ENCODE results near the gene DOK7. TPM values are rescaled to one million over a fixed set of nuclear protein-coding genes. Genes with fewer than 3 reads are reported as not detected.

Gene DOK7
- total RNA-seq, 1 experiment from 2014 or later: 5.3 TPM

- H3K9me3 Mint-ChIP-seq (ENCODE audit: unreplicated experiment): no peaks in the 10 kb centered on the region
- TF ChIP-seq, protein P1, sequence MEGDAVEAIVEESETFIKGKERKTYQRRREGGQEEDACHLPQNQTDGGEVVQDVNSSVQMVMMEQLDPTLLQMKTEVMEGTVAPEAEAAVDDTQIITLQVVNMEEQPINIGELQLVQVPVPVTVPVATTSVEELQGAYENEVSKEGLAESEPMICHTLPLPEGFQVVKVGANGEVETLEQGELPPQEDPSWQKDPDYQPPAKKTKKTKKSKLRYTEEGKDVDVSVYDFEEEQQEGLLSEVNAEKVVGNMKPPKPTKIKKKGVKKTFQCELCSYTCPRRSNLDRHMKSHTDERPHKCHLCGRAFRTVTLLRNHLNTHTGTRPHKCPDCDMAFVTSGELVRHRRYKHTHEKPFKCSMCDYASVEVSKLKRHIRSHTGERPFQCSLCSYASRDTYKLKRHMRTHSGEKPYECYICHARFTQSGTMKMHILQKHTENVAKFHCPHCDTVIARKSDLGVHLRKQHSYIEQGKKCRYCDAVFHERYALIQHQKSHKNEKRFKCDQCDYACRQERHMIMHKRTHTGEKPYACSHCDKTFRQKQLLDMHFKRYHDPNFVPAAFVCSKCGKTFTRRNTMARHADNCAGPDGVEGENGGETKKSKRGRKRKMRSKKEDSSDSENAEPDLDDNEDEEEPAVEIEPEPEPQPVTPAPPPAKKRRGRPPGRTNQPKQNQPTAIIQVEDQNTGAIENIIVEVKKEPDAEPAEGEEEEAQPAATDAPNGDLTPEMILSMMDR (IDR thresholded peaks at IDR 0.05; ENCODE audit: unreplicated experiment): no peak
- intact Hi-C loops (cut with micrococcal nuclease): no loop called here
Observed at GRCh38 chr4:3502941-3503936, 40.1 kb downstream of the DOK7 start.

DNA sequence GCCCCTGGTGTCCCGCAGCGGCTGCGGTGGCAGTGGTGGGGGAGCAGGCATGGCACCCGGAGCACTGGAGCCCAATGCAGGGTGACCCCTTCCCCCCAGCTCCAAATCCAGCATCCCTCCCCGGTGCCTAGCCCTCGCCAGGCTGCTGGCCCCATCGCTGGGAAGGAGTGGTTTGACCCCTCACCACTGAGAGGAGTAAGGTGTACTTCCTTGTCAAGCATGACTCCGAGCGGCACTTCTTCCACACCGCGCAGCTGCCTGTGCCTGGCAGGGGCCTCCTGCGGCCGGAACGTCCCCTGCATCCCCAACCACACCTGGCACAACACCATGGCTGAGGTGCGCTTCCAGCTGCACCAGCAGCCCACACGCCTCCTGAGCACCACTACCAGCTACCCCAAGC, 42.1 kb downstream of the DOK7 start:
- POLR2A ChIA-PET: interaction anchor here (1.5 kb wide), 1 partner anchor 9 kb away, joined by 4 read pairs; no protein-coding TSS in a partner anchor
- intact Hi-C loops (cut with micrococcal nuclease): no loop called here
- DNase-seq (ENCODE audit: unreplicated experiment): no peak
- Mint-ChIP-seq H3K27ac (ENCODE audit: low read depth, unreplicated experiment) (no peak overlapping the region), H3K27me3 (ENCODE audit: insufficient read depth, unreplicated experiment) (no peaks in the 10 kb centered on the region), H3K9me3 (ENCODE audit: unreplicated experiment) (no peaks in the 10 kb centered on the region), H3K4me3 (ENCODE audit: unreplicated experiment) (no peak overlapping the region), H3K4me1 (ENCODE audit: insufficient read depth, unreplicated experiment) (no peaks in the 10 kb centered on the region), H3K36me3 (ENCODE audit: insufficient read depth, unreplicated experiment) (peaks cover 67% of the 10 kb centered on the region)
- no TSS peak for BruUV-seq (replicated peaks)
- TF ChIP-seq, protein P1 (IDR thresholded peaks at IDR 0.05; ENCODE audit: unreplicated experiment): no peak
- CTCF ChIA-PET: interaction anchor here (0.6 to 3.4 kb wide), 4 partner anchors 9 to 75 kb away, joined by 3 to 15 read pairs (median 6); no protein-coding TSS in a partner anchor

More at GRCh38 chr4:3502941-3503936, 40.1 kb downstream of the DOK7 start:
- H3K27me3 Mint-ChIP-seq (ENCODE audit: insufficient read depth, unreplicated experiment): no peaks in the 10 kb centered on the region
- no peak overlapping the region for H3K27ac Mint-ChIP-seq (ENCODE audit: low read depth, unreplicated experiment)
- H3K4me1 Mint-ChIP-seq (ENCODE audit: insufficient read depth, unreplicated experiment): no peaks in the 10 kb centered on the region
- no peak overlapping the region for H3K4me3 Mint-ChIP-seq (ENCODE audit: unreplicated experiment)
- no peak for DNase-seq (ENCODE audit: unreplicated experiment)
- BruUV-seq (replicated peaks): no TSS peak
- POLR2A ChIA-PET: interaction anchor here (1.5 kb wide), 1 partner anchor 11 kb away, joined by 4 read pairs; no protein-coding TSS in a partner anchor
- peaks cover 58% of the 10 kb centered on the region for H3K36me3 Mint-ChIP-seq (ENCODE audit: insufficient read depth, unreplicated experiment)
- CTCF ChIA-PET: interaction anchor here (0.6 to 3.4 kb wide), 3 partner anchors 11 to 60 kb away, joined by 3 to 15 read pairs (median 9); no protein-coding TSS in a partner anchor

DNA sequence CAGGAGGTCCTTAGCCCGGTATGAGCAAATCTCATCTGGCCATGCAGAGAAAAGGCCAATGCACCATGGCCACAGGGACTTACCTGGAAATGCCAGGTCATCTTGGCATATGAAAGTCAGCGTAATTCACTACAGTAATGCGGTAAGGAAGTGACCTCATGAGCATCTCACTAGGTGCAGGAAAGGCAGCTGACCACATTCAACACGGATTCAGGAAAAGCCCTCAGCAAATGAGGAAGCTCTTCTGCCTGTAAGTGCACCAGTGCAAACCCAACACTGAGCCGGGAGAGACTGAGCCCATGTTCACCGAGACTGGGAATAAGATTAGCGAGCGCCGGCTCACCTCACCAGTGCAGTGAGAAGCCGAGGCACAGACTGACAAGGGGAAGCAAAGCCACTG, 45.4 kb downstream of the DOK7 start:
- Mint-ChIP-seq H3K9me3 (ENCODE audit: unreplicated experiment) (no peaks in the 10 kb centered on the region), H3K4me3 (ENCODE audit: unreplicated experiment) (no peak overlapping the region), H3K36me3 (ENCODE audit: insufficient read depth, unreplicated experiment) (peaks cover 78% of the 10 kb centered on the region), H3K4me1 (ENCODE audit: insufficient read depth, unreplicated experiment) (no peaks in the 10 kb centered on the region), H3K27ac (ENCODE audit: low read depth, unreplicated experiment) (no peak overlapping the region), H3K27me3 (ENCODE audit: insufficient read depth, unreplicated experiment) (no peaks in the 10 kb centered on the region)
- ChIA-PET CTCF (no interaction called here), POLR2A (no interaction called here)
- intact Hi-C loops (cut with micrococcal nuclease): no loop called here
- DNase-seq (ENCODE audit: unreplicated experiment): no peak
- no TSS peak for BruUV-seq (replicated peaks)
- TF ChIP-seq, protein P1 (IDR thresholded peaks at IDR 0.05; ENCODE audit: unreplicated experiment): no peak

DNA sequence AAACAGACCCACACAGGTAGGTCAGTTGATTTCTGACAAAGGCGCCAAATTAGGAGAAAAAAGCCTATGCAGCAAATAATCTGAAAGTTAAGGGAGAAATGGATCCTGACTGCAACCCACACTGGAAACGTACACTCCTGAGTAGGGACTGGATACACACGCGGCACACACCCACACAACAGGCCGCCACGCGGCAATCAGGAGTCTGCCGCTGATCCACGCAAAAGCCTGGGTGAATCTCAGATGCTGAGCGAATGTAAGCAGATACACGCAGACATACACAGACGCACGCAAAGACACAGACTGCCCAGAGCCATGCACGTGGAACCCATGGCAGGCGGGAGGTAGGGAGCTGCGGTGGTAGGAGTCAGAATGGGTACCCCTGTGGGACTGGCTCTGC, 47.4 kb downstream of the DOK7 start:
- intact Hi-C loops (cut with micrococcal nuclease): no loop called here
- H3K27ac Mint-ChIP-seq (ENCODE audit: low read depth, unreplicated experiment): no peak overlapping the region
- BruUV-seq (replicated peaks): no TSS peak
- no peaks in the 10 kb centered on the region for H3K27me3 Mint-ChIP-seq (ENCODE audit: insufficient read depth, unreplicated experiment)
- no peaks in the 10 kb centered on the region for H3K4me1 Mint-ChIP-seq (ENCODE audit: insufficient read depth, unreplicated experiment)
- ChIA-PET POLR2A (no interaction called here), CTCF (interaction anchor here (0.6 kb wide), 1 partner anchor 874 kb away, joined by 3 read pairs; no protein-coding TSS in a partner anchor)
- no peak for DNase-seq (ENCODE audit: unreplicated experiment)
- H3K4me3 Mint-ChIP-seq (ENCODE audit: unreplicated experiment): no peak overlapping the region
- TF ChIP-seq, protein P1 (IDR thresholded peaks at IDR 0.05; ENCODE audit: unreplicated experiment): no peak
- H3K36me3 Mint-ChIP-seq (ENCODE audit: insufficient read depth, unreplicated experiment): peaks cover 80% of the 10 kb centered on the region
- no peaks in the 10 kb centered on the region for H3K9me3 Mint-ChIP-seq (ENCODE audit: unreplicated experiment)

Measured in MCF 10A (cell line).